Astrocyte of the hippocampus (primary cell): ENCODE data around the gene TBC1D7.

ENCODE experiments used
- DNase-seq: peaks from one replicate; pipeline ENCODE4 v3.0.0; 2011; ENCODE audit warnings: low read depth, low spot score

TBC1D7 gene

GRCh38 chr6:13294499-13295069 is 33.8 kb downstream of the TBC1D7 start:
- no peak for DNase-seq

- DNase-seq = no peak
Observed at GRCh38 chr6:13292774-13293173, 35.6 kb downstream of the TBC1D7 start.

GRCh38 chr6:13290335-13290734 is 38.0 kb downstream of the TBC1D7 start:
- no peak for DNase-seq

- DNase-seq = no peak
Observed at GRCh38 chr6:13289789-13290318, 38.5 kb downstream of the TBC1D7 start.

GRCh38 chr6:13288969-13289391 is 39.4 kb downstream of the TBC1D7 start:
- no peak for DNase-seq

GRCh38 chr6:13288481-13288880 is 39.9 kb downstream of the TBC1D7 start:
- no peak for DNase-seq

GRCh38 chr6:13287104-13287503 is 41.2 kb downstream of the TBC1D7 start:
- no peak for DNase-seq

- DNase-seq = no peak
Observed at GRCh38 chr6:13286181-13286580, 42.2 kb downstream of the TBC1D7 start.

GRCh38 chr6:13285705-13286104 is 42.6 kb downstream of the TBC1D7 start:
- no peak for DNase-seq

GRCh38 chr6:13284646-13285045 is 43.7 kb downstream of the TBC1D7 start:
- no peak for DNase-seq

GRCh38 chr6:13283331-13283730 is 45.0 kb downstream of the TBC1D7 start:
- DNase-seq = no peak

- DNase-seq = no peak
Observed at GRCh38 chr6:13282393-13283069, 45.8 kb downstream of the TBC1D7 start.

GRCh38 chr6:13281686-13282085 is 46.7 kb downstream of the TBC1D7 start:
- peak; percentile 68 for DNase-seq

GRCh38 chr6:13280254-13280653 is 48.1 kb downstream of the TBC1D7 start:
- no peak for DNase-seq

GRCh38 chr6:13278991-13279390 is 49.3 kb downstream of the TBC1D7 start:
- DNase-seq = no peak

- DNase-seq = no peak
Observed at GRCh38 chr6:13278164-13278563, 50.2 kb downstream of the TBC1D7 start.

- DNase-seq = no peak
Observed at GRCh38 chr6:13277231-13277630, 51.1 kb downstream of the TBC1D7 start.

GRCh38 chr6:13275435-13275989 is 52.8 kb downstream of the TBC1D7 start:
- no peak for DNase-seq

- no peak for DNase-seq
Observed at GRCh38 chr6:13274707-13275434, 53.5 kb downstream of the TBC1D7 start.

- DNase-seq = no peak
Observed at GRCh38 chr6:13273931-13274706, 54.2 kb downstream of the TBC1D7 start.

- DNase-seq = no peak
Observed at GRCh38 chr6:13273202-13273930, 55.0 kb downstream of the TBC1D7 start.
